Measurements from ENCODE around the gene ANKS6. TPM values are rescaled to one million over a fixed set of nuclear protein-coding genes. Genes with fewer than 3 reads are reported as not detected.

The ANKS6 gene
- total RNA-seq: 1 to 10 TPM; 1.9 to 7.0 (median 3.7) TPM
- polyA plus RNA-seq: 1 to 10 TPM; 3.1 to 8.0 TPM
- long read RNA-seq, donor 1, partial matches to known transcripts: 1 of 7 reads
- long read RNA-seq, donor 1, other reads (novel, unspliced or antisense): 6 of 7 reads
- long read RNA-seq, donor 2, partial matches to known transcripts: 3 of 3 reads
- long read RNA-seq, donor 2, other reads (novel, unspliced or antisense): 0 of 3 reads
- long read RNA-seq, donor 3, partial matches to known transcripts: 2 of 6 reads
- long read RNA-seq, donor 3, other reads (novel, unspliced or antisense): 3 of 6 reads

- intact Hi-C loops (cut with DNase I): no loop called here
- peaks cover 0 to 18% (median 11%) of the 10 kb centered on the region in 12 donors for H3K4me1 ChIP-seq
- 4 to 12% (median 6%) methylated on average over 34 to 86 of the region's 86 CpGs for WGBS, 4 donors
- TF ChIP-seq POLR2A (IDR thresholded peaks at IDR 0.05): no peak
- TF ChIP-seq, protein P1, sequence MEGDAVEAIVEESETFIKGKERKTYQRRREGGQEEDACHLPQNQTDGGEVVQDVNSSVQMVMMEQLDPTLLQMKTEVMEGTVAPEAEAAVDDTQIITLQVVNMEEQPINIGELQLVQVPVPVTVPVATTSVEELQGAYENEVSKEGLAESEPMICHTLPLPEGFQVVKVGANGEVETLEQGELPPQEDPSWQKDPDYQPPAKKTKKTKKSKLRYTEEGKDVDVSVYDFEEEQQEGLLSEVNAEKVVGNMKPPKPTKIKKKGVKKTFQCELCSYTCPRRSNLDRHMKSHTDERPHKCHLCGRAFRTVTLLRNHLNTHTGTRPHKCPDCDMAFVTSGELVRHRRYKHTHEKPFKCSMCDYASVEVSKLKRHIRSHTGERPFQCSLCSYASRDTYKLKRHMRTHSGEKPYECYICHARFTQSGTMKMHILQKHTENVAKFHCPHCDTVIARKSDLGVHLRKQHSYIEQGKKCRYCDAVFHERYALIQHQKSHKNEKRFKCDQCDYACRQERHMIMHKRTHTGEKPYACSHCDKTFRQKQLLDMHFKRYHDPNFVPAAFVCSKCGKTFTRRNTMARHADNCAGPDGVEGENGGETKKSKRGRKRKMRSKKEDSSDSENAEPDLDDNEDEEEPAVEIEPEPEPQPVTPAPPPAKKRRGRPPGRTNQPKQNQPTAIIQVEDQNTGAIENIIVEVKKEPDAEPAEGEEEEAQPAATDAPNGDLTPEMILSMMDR (IDR thresholded peaks at IDR 0.05): peak; percentile 15 to 71 (median 48)
- ATAC-seq (peak; percentile 91 to 96 (median 94)), DNase-seq (peak; percentile 75 to 92 (median 84))
- H3K27ac ChIP-seq: peak within 1 kb of the TSS in 11 of 12 donors; percentile 22 to 87 (median 60)
- H3K27me3 ChIP-seq: no peaks in the 10 kb centered on the region
- H3K36me3 ChIP-seq: no peaks in the 10 kb centered on the region
- H3K9me3 ChIP-seq: peaks cover 0 to 10% (median 0%) of the 10 kb centered on the region in 12 donors
- peak within 1 kb of the TSS; percentile 61 to 92 (median 74) for H3K4me3 ChIP-seq
Measured at GRCh38 chr9:98796364-98797101, at the start of gene ANKS6. Gene ANKS6, minus strand, starts transcription at chr9:98796555. Its CDS starts 64 bp downstream, at chr9:98796491.

- no peaks in the 10 kb centered on the region for H3K9me3 ChIP-seq
- no peak overlapping the region for H3K4me3 ChIP-seq
- TF ChIP-seq POLR2A (IDR thresholded peaks at IDR 0.05): no peak
- TF ChIP-seq, protein P1 (IDR thresholded peaks at IDR 0.05): no peak
- WGBS, 4 donors: 67 to 78% (median 74%) methylated on average over 5 of the region's 5 CpGs
- ATAC-seq (no peak), DNase-seq (no peak)
- H3K4me1 ChIP-seq: peaks cover 0 to 9% (median 1%) of the 10 kb centered on the region in 12 donors
- intact Hi-C loops (cut with DNase I): loop anchor here in 6 of 10 donors (5.0 kb wide), 3 partner anchors 156 to 296 kb away; no protein-coding TSS in a partner anchor
- no peak overlapping the region for H3K27ac ChIP-seq
- no peaks in the 10 kb centered on the region for H3K27me3 ChIP-seq
- H3K36me3 ChIP-seq: no peaks in the 10 kb centered on the region
Measured at GRCh38 chr9:98846081-98846480, 49.7 kb upstream of the ANKS6 start.

GRCh38 chr9:98842510-98842909 is 46.2 kb upstream of the ANKS6 start:
- DNase-seq: no peak
- 80 to 87% (median 81%) methylated on average over 7 of the region's 7 CpGs for WGBS, 4 donors
- H3K36me3 ChIP-seq: no peaks in the 10 kb centered on the region
- TF ChIP-seq POLR2A (IDR thresholded peaks at IDR 0.05): no peak
- TF ChIP-seq, protein P1 (IDR thresholded peaks at IDR 0.05): no peak
- intact Hi-C loops (cut with DNase I): no loop called here
- H3K27me3 ChIP-seq: no peaks in the 10 kb centered on the region
- no peak for ATAC-seq
- H3K4me1 ChIP-seq: no peaks in the 10 kb centered on the region
- H3K4me3 ChIP-seq: no peak overlapping the region
- H3K9me3 ChIP-seq: no peaks in the 10 kb centered on the region
- H3K27ac ChIP-seq: no peak overlapping the region

DNA sequence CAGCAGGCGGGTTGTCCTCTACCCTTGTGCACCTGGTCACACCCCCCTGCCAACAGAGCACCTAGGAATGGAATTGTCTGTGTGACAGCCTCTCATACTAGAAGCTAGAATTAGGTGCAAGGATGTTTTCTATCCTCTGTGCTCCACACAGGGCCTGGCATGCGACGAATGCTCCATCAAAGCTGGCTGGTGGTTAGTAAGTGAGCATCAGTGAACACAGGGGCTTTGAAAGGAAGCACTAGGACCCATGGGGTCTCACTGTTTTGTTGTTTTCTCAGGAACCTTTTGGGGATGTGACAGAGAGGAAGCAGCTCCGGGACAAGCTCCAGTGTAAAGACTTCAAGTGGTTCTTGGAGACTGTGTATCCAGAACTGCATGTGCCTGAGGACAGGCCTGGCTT is 43.4 kb upstream of the ANKS6 start:
- no peak overlapping the region for H3K4me3 ChIP-seq
- no peaks in the 10 kb centered on the region for H3K36me3 ChIP-seq
- intact Hi-C loops (cut with DNase I): no loop called here
- H3K27ac ChIP-seq: no peak overlapping the region
- H3K9me3 ChIP-seq: no peaks in the 10 kb centered on the region
- no peak for TF ChIP-seq POLR2A (IDR thresholded peaks at IDR 0.05)
- TF ChIP-seq, protein P1 (IDR thresholded peaks at IDR 0.05): no peak
- H3K4me1 ChIP-seq: no peaks in the 10 kb centered on the region
- no peak for ATAC-seq
- H3K27me3 ChIP-seq: no peaks in the 10 kb centered on the region
- DNase-seq: no peak
- 56 to 80% (median 65%) methylated on average over 2 to 4 of the region's 4 CpGs for WGBS, 4 donors
